ENCODE measurements around the gene TSPAN4.

TSPAN4 gene

DNA sequence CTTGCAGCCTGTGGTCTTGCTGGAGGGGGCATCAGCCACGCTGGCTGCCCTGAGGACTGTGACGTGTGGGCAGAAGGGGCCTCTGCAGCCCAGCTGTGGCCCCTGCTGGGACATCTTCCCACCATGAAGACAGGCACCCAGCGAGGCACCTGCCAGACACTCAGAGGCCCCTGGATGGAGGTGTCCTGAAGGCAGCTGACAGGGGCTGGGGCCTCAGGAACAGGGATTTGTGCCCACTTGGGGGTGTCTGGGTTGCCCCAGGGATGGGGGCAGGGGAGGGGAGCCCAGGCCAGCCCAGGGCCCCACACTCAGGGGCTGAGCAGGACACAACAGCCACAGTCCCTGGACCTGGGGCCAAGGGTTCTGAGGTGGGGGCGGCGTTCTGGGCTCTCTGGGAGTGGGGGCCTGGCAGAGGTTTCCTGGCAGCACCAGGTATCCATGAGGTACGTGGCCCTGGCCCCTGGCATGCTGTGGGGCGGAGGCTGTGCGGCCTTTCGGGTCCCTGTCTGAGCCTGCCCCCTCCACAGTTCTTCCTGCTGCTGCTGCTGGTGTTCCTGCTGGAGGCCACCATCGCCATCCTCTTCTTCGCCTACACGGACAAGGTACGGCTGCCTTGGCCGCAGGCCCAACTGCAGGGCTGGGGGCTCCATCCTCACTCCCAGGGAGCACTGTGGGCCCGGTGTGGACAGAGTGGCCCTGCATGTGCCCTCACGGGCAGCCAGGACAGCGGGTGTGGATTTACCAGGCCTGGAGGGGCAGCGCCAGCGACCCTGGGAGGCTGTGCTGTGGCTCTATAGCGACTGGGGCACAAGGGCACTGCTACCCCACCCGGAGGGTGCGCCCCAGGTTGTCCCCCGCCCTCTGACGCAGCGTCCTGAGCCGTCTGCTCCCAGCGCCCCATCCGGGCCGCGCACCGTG lies 21.5 kb downstream of the TSPAN4 start:
- DNase-seq (ENCODE audit: low read depth in 2 of 2), result no peak

DNA sequence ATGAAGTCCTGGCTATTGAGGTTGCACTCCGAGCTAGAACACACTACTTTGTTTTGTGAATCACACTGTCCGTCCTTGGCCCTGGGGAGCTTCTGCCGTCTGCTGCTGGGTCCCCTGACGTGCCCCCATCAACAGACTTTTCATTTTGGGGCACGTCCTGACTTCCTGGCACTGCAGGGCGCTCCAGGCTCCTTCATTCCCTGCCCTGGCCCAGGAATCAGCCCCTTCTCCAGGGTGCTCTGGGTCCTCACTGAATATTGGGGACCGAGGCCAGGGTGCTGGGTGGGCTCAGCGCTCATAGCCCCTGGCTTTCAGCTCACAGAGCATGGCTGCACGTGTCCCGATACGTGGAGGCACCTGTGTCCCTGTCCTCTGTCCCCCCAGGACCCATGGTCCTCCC lies 22.2 kb downstream of the TSPAN4 start:
- DNase-seq (ENCODE audit: low read depth in 2 of 2), result no peak

DNA sequence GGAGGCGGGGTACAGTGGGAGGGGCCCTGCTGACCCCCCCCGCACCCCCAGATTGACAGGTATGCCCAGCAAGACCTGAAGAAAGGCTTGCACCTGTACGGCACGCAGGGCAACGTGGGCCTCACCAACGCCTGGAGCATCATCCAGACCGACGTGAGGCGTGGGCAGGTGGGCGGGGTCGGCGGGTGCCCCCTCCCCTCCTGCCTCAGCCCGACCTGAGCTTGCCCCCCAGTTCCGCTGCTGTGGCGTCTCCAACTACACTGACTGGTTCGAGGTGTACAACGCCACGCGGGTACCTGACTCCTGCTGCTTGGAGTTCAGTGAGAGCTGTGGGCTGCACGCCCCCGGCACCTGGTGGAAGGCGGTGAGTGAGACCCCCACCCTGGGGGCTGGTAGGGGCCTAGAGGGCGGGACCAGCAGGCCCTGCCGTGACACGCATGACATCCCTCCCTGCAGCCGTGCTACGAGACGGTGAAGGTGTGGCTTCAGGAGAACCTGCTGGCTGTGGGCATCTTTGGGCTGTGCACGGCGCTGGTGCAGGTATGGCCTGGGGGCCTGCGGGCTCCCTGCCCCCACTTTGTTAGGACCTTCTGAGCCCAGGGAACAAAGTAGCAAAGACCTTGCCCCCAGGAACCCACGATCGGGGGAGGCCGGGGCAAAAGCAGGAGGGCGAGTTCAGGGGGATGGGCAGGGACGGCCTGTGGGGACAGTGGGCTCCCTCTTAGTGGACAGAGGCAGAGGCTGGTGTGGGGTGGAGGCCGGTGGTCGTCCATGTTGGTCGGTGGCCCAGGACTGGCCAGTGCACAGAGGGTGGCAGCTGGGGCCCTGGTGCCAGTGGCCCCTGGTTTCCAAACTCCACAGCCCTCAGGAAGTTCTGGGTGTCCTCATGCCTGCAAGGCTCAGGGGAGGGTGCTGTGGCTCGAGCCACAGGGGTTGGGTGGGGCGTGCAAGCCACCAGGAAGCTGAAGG lies 23.1 kb downstream of the TSPAN4 start:
- no peak for DNase-seq (ENCODE audit: low read depth in 2 of 2)

DNA sequence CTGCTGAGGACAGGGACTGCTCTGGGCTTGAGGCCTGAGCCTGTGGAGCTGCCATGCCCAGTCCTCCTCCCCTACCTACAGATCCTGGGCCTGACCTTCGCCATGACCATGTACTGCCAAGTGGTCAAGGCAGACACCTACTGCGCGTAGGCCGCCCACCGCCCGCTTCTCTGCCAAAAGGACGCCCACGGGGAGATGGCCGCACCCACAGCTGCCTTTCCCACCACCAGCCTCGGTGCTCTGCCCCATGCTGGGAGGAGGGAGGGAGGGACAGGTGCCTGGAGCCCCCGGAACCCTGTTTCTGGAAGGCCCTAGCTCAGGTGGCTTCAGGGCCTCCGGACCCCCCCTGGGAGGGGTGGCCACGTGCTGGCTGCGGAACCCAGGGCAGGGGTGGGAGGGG lies 23.8 kb downstream of the TSPAN4 start:
- DNase-seq (ENCODE audit: low read depth in 2 of 2), result no peak

DNA sequence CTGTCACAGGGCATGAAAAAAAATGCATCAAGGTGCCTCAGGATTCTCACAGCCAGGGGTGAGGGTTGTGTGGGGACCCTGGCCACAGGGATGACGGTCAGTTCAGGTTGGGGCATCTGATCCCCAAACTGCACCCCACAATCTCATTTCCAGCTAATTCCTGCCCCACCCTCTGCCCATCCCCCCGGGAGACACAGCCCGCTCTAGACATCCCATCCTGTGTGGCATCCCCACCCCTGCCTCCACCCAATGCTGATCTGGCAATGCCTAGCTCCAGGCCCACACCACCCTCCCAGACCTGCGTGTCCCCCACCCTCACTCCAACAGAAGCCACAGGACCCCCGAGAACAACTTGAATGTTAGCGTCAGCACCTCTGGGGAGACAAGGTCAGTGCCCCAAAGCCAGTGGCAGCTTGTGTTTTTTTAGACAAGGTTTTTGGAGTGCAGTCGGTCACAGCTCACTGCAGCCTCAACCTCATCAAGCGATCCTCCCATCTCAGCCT lies 25.3 kb downstream of the TSPAN4 start:
- no peak for DNase-seq (ENCODE audit: low read depth in 2 of 2)

DNA sequence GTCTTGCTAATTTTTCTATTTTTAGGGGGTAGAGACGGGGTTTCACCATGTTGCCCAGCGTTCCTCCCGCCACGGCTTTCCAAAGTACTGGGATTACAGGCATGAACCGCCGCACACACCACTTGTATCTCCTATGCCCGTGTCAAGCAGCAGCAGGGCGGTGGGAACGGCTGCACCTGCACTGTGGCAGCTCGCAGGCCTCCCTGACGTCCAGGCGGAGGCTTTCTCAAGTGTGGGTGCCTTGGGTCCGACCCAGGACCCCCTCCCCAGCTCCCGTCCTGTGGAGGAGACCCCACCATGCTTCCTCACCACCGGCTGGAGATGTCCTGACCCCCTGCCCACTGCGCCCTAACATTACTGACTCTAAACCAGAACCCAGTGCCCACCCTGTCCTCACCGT lies 25.7 kb downstream of the TSPAN4 start:
- no peak for DNase-seq (ENCODE audit: low read depth in 2 of 2)

DNA sequence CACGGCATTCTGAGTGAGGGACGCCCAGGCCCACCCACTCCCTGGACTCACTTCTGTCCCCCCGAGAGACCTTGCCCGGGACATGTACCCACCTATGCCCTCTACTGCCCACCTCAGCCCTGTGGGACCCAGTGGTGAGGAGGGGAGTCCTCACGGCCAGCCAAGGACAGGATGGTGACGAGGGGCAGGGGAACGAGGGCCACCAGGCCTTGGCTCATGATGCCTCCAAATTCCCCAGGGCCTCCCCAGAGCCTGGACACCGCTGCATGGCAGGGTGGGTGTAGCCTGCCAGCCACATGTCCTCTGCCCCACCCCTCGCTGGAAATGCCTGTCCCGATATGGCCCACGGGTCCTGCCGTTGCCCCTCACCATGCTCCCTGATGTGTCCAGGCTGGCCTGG lies 26.1 kb downstream of the TSPAN4 start:
- no peak for DNase-seq (ENCODE audit: low read depth in 2 of 2)

DNA sequence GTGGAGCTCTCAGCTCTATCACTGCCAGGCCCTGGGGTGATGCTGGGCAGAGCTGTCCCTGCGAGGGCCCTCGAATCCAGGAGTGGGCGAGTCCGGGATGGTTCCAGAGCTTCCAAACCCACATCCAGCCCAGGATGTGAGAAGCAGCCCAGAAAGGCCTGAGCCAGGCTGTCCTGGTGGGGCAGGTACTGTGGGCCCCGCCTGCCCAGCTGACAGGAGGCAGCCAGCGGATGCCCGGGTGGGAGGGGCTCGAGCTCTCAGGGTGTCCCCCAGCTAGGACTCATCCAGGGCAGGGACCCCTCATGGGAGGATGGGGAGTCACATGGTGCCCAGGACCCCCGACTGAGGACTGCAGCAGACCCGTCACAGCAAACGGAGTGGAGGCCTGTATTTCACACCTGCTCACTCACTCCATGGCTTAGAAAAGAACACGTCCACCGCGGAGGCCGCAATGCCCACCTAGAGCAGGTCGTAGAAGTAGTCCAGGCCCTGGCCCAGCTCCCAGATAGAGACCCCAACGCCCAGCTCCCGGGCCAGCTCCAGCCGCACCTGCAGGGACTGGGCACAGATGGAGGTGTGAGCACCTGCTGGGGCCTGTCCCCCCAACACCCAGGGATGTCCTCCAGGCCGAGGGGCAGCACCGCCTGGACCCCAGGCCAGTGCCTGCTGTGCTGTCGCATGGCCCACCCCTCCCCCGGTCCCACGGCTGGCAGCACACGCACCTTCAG lies 26.9 kb downstream of the TSPAN4 start:
- DNase-seq (ENCODE audit: low read depth in 2 of 2), result no peak

DNA sequence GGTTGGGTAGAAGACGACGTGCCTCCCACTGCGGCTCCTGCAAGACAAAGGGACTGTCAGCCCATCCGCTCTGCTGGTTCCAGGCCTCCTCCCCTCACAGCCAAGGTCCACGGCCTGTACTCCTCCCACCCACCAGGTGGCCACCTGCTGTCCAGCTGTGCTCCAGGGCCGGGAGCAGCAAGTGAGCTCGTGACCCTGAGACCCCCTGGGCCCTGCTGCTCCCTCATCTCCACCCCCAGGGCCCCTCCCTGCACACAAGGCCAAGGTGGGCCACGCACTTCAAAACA lies 27.4 kb downstream of the TSPAN4 start:
- DNase-seq (ENCODE audit: low read depth in 2 of 2), result no peak

DNA sequence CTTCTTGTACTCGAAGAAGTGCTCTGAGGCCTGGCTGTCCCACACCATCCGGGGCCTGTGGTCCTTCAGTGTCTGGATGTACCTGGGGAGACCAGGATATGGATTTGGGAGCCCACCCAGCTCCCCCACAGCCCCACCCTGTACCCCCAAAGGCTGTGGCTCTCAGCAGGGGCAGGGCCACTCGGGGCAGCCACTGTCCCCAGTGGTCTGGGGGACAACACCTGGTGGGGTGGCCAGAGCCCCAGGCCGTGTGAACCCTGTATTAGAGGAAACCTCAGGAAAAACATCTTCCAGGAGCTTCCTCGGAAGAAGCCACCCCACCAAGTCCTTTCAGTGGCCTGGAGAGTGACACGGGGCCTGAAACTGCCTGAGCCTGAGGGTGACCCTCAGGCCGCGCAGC lies 27.8 kb downstream of the TSPAN4 start:
- no peak for DNase-seq (ENCODE audit: low read depth in 2 of 2)

DNA sequence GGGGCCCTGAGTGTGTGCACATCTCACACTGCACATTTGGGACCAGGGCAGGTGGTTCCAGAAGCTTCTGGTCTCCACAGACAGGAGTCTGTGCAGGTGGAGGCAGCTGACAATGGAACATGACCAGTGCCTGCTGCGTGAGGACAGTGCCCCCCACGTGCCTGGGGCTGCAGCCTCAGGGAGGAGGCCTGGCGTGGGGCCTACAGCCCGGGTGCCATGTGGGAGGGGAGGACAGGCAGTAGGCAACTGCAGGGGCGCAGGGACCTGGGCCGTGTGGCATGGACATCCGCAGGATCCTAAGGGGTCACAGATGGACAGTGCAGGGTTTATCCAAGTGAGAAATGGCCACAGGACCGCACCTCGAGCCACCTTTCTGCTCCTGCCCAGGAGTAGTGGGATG lies 28.8 kb downstream of the TSPAN4 start:
- no peak for DNase-seq (ENCODE audit: low read depth in 2 of 2)

DNA sequence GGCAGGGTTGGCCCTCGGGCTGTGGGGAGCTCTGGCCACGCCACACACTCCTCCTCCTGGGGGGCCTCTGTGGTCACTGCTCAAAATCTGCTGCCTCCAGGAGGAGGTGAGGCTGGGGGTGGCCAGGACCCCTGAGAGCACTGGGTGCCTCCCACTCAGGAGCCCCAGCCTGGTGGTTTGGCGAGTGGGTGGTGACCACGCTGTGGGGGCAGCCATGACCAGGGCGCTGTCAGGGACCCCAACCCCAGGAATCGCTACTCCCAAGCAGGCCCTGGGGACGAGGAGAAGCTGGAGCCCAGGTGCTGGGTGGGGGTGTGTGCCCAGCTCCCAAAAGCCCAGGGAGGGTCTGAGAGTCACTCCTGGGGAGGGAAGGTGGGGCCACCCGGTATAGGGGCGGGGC lies 30.1 kb downstream of the TSPAN4 start:
- DNase-seq (ENCODE audit: low read depth in 2 of 2), result no peak

DNA sequence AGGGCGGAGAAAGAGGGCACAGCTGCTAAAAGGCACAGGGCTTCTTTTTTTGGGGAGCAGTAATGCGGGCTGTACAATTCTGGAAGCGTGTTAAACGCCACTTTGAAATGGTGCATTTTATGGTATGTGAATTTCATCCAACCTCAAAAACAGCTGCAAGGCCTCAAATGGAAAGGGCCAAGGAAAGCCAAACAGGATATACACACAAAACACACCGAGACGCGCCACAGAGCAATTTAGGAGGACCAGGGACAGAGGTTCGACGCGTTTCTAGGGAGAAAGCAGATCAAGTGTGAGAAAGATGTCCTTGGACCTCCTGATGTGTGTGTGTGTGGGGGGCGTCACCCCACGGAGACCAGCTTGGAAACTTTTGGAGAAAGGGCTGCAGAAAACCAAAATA lies 31.1 kb downstream of the TSPAN4 start:
- DNase-seq (ENCODE audit: low read depth in 2 of 2), result no peak

DNA sequence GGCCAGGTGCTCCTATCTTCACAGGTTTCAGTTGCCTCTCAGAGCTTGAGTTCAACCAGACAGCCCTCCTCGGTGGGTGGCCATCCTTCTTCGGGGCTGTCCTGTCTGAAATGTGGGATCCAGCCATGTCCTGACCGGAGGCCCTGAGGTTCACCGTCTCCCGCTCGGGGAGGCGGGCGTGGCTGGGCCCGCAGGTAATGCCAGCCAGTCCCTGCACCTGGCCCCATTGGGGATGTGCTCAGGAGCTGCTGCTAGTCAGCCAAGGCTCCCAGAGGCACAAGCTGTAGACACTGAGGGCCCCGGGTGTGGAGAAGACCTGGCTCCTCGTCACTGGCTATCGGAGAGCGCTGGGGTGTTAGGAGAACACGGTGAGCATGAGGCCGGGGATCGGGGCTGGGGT lies 32.6 kb downstream of the TSPAN4 start:
- DNase-seq (ENCODE audit: low read depth in 2 of 2), result no peak

DNA sequence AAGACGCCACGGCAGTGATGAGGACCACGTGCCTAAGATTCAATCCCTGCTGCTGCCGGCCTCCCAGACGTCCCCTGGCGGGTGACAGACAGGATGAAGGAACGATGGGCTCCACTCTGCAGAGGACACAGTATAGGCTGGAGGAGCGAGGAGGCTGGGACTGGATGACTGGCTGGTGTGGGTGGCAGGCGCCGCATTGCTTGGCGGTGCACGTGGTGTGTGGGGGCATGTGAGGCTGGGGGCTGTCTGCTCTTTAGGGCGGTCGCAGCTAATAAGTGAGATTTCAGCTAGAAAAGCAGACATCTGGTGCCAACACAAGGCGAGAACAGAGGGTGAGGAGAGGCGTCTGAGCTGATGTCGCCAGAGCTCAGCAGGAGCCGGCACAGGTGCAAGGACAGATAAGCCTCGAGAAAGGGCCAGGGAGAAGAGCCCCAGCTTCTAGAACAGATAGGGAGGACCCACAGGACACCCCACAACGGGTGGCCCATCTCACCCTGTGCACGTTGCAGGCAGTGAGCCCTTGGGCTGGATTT lies 33.2 kb downstream of the TSPAN4 start:
- DNase-seq (ENCODE audit: low read depth in 2 of 2), result no peak

DNA sequence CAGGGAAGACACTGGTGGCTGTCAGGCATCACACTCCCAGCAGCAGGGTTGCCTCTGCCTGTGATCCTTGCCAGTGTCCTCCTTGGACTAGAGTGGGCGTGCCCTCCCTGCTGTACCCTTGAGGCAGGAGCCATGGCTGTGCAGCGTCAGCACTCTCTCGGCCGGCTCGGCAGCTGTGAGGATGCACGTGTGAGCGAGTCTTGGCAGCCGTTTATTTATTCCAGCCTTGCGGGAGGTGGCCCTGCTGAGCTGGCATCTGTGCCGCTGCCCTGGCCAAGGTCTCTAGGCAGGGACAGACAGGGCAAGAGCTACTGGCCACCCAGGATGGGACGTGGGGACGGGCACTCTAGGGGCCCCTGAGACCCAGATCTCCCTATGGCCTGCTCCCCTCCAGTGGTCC lies 33.9 kb downstream of the TSPAN4 start:
- no peak for DNase-seq (ENCODE audit: low read depth in 2 of 2)

DNA sequence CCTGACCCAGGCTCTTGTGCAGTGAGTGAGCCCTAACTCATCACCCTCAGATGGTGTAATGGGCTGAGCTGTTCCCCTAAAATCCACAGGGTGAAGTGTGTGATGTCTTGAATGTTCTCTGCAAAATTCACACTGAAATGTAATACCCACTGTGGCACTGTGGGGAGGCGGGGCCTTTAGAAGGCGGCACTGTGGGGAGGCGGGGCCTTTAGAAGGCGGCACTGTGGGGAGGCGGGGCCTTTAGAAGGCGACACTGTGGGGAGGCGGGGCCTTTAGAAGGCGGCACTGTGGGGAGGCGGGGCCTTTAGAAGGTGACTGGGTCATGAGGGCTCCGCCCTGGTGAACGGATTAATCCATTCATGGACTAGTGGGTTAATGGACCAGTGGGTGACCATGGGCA lies 34.9 kb downstream of the TSPAN4 start:
- DNase-seq (ENCODE audit: low read depth in 2 of 2), result peak; percentile 12 to 16

DNA sequence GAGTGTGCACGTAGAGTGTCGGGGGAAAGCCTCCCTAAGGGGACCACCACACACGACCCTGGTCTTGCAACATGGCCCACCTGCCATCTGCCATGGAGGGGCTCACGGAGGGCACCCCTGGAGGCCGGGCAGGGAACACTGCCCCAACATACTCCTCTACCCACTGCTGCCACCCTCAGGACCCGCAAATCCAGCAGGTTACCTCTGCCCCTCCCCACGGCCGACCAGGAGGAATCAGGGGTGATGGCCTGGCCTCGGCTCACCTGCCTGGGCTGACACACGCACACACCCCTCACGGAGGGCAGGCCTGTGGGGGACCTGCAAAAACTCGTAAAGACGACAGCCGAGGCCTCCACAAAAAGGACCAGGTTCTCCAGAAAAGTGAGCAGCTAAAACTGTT lies 37.8 kb downstream of the TSPAN4 start:
- DNase-seq (ENCODE audit: low read depth in 2 of 2), result no peak

DNA sequence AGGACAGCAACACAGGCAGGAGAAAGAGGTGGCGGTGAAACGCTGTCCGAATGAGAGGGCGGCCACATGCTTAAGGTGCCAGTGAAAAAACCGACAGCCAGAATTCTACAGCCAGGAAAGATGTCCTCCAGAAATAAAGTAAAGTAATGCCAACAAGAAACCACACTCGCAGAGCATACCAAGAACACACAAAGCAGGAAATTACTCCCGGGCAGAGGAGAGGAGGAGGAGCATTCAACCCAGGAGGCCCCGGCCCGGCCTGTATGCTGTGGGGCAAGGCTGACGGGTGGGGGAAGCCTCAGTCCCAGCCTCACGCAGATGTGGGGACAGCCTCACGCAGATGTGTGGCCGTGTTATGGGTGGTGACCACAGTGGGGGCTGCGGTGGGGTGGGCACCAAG lies 39.9 kb downstream of the TSPAN4 start:
- no peak for DNase-seq (ENCODE audit: low read depth in 2 of 2)

DNA sequence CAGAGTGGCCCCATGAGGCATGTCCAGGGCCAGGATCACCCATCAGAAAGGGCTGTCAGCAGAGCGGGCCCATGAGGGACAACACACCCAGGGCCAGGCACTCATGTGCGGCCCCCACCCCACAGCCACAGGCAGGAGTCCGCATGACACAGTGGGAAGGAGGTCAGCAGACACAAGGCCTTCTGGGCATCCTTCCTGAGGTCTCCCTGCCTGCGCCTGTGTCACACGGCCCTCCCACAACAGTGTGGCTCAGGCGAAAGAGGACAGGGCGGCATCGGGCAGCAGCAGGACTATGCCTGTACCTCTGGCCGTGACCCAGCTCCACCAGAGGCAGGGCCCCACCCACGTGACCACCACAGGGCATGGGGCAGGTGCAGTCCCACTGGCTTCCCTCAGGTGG lies 40.9 kb downstream of the TSPAN4 start:
- DNase-seq (ENCODE audit: low read depth in 2 of 2), result no peak

DNA sequence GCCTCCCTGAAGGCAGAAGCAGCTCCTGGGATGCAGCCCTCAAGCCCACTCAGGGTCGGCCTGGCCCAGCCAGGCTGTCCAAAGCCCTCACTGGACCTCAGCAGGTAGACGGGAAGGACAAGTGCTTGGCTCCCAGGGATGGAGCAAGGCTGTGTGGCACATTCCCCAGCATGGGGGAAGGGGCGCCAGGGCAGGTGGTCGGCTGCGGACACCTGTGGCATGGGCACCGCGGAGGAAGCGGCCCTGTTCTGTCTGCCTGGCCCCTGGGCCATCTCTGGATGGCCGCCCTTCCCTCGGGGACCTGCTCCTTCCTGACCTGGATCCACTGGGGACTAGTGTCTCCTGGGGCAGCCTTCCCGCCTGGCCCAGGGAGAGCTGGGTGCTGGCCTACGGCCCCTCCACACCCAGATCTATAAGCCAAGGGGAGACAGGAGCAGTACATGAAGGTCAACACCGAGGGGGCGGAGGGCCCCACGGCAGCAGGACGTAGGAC lies 42.0 kb downstream of the TSPAN4 start:
- no peak for DNase-seq (ENCODE audit: low read depth in 2 of 2)

DNA sequence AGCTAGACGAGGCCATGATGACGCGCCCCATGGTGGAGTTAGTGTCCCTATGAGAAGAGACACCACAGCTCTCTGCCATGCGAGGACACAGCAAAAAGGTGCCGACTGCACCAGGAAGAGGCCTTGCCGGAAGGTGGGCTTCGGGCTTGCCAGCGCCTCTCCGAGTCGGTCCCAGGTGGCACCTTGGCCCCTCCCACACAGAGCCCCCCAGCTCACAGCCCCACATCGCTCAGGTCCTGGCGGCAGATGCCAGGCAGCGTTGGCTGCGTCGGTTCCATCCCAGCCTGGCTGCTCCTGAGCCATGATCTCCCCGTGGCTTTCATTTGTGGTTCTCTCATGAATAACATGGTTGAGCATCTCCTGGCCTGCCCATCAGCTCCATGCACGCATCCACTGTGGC lies 43.9 kb downstream of the TSPAN4 start:
- DNase-seq (ENCODE audit: low read depth in 2 of 2), result no peak

Measured in stimulated activated CD8-positive, alpha-beta memory T cell treated with anti-CD3 and anti-CD28 coated beads, Interleukin-2, amount 100 ng/mL, for 48 hours (primary cell).